Esophagus muscularis mucosa (tissue), 4 donors: ENCODE measurements around the gene NYAP2. TPM values are rescaled to one million over a fixed set of nuclear protein-coding genes. Genes with fewer than 3 reads are reported as not detected.

Experiments used
- DNase-seq: peaks from one replicate; pipeline ENCODE4 v3.0.0-alpha.2; 2017; ENCODE audit errors: extremely low spot score
- H3K27ac ChIP-seq, 4 donors: fragments of 200-600 bp; sonication (generic); replicated peaks in 1 of 4; 1 replicate in 3 of 4; 2 replicates in 1 of 4; pipeline ENCODE4 v1.5.1; 2016 to 2019; ENCODE audit warnings: mild to moderate bottlenecking in 1 of 4
- H3K27me3 ChIP-seq, 4 donors: fragments of 200-600 bp; sonication (generic); one replicate each; pipeline versions ENCODE4 v1.5.1 to v1.6.0; 2016 to 2019
- H3K36me3 ChIP-seq, 4 donors: fragments of 200-600 bp; sonication (generic); one replicate each; pipeline ENCODE4 v1.5.1; 2016 to 2019
- H3K4me1 ChIP-seq, 4 donors: fragments of 200-600 bp; sonication (generic); one replicate each; pipeline ENCODE4 v1.5.1; 2016 to 2019
- H3K4me3 ChIP-seq, 4 donors: fragments of 200-600 bp; sonication (generic); 1 replicate in 2 of 4; 2 replicates in 2 of 4; pipeline ENCODE4 v1.5.1; 2016 to 2019; ENCODE audit warnings: mild to moderate bottlenecking in 4 of 4, moderate library complexity in 1 of 4
- H3K9me3 ChIP-seq, 4 donors: fragments of 200-600 bp; sonication (generic); 1 replicate in 3 of 4; 2 replicates in 1 of 4; pipeline ENCODE4 v1.5.1; 2016 to 2019
- CTCF ChIP-seq, 3 experiments: fragments of 200-600 bp in 2 of 3; fragments of 450-650 bp in 1 of 3; sonication (generic) in 2 of 3; IDR thresholded peaks; one replicate each; pipeline ENCODE4 v1.5.1; 2017 to 2019; ENCODE audit warnings: antibody characterized with exemption in 3 of 3, mild to moderate bottlenecking in 2 of 3, moderate library complexity in 1 of 3
- EP300 ChIP-seq: sonication (generic); formaldehyde crosslinking; IDR thresholded peaks from one replicate; pipeline ENCODE4 v1.6.1; 2017; ENCODE audit warnings: antibody characterized with exemption
- POLR2A ChIP-seq: fragments of 450-650 bp; IDR thresholded peaks from one replicate; pipeline ENCODE4 v1.6.1; 2017; ENCODE audit warnings: antibody characterized with exemption, moderate library complexity, mild to moderate bottlenecking, low read depth
- POLR2AphosphoS5 ChIP-seq, 2 donors: sonication (generic); formaldehyde crosslinking; IDR thresholded peaks; one replicate each; pipeline ENCODE4 v1.6.1; 2017; ENCODE audit warnings: antibody characterized with exemption in 2 of 2
- WGBS: methylation state at CpG from one replicate; pipeline ENCODE4 v1.1.5; 2018; 5-methylcytosine and 5-hydroxymethylcytosine counted together
- intact Hi-C: fragments of 100-400 bp; cut with DNase I; formaldehyde crosslinking; loops from one replicate; pipeline ENCODE4 v1.15.1; 2023
- total RNA-seq, 4 donors: library from RNA; depleted of rRNA; stranded (reverse); fragments of >200 nt; gene quantifications; one replicate each; pipeline versions ENCODE4 v1.1.0 to v1.2.1, GENCODE V29; 2016

Gene NYAP2
- total RNA-seq, result under 1 TPM in 3 of 4 donors, not detected in 1; under 0.01 to 0.26 (median 0.17) TPM

- Histone ChIP-seq H3K9me3 (no peaks in the 10 kb centered on the region), H3K27me3 (no peaks in the 10 kb centered on the region), H3K4me1 (no peaks in the 10 kb centered on the region), H3K27ac (no peak within 1 kb of the TSS), H3K36me3 (no peaks in the 10 kb centered on the region), H3K4me3 (no peak within 1 kb of the TSS)
- 48% methylated on average over 5 of the region's 5 CpGs for WGBS
- TF ChIP-seq POLR2AphosphoS5 (IDR thresholded peaks at IDR 0.05), result no peak
- no peak for TF ChIP-seq CTCF (IDR thresholded peaks at IDR 0.05)
- TF ChIP-seq EP300, result no peak
- TF ChIP-seq POLR2A, result no peak
- no peak for DNase-seq
- intact Hi-C loops, result no loop called here
These were observed at the start of gene NYAP2 for GRCh38 chr2:225399504-225399903. Gene NYAP2, plus strand, starts transcription at chr2:225399710. Its CDS starts 9,171 bp downstream, at chr2:225408881.

- H3K4me3 ChIP-seq, result no peak overlapping the region
- intact Hi-C loops, result no loop called here
- no peak for TF ChIP-seq CTCF (IDR thresholded peaks at IDR 0.05)
- TF ChIP-seq EP300, result no peak
- TF ChIP-seq POLR2AphosphoS5 (IDR thresholded peaks at IDR 0.05), result no peak
- no peak for TF ChIP-seq POLR2A
- H3K4me1 ChIP-seq, result no peaks in the 10 kb centered on the region
- H3K27ac ChIP-seq, result no peak overlapping the region
- H3K27me3 ChIP-seq, result no peaks in the 10 kb centered on the region
- H3K36me3 ChIP-seq, result no peaks in the 10 kb centered on the region
- no peak for DNase-seq
- 71% methylated on average over 1 of the region's 1 CpG for WGBS
- no peaks in the 10 kb centered on the region for H3K9me3 ChIP-seq
These were observed 45.9 kb upstream of the NYAP2 start for GRCh38 chr2:225353579-225354085.

- DNase-seq, result no peak
- H3K36me3 ChIP-seq, result no peaks in the 10 kb centered on the region
- WGBS, result 11% methylated on average over 3 of the region's 3 CpGs
These were observed 45.2 kb upstream of the NYAP2 start for GRCh38 chr2:225354281-225354774.

GRCh38 chr2:225355788-225356187 is 43.7 kb upstream of the NYAP2 start:
- WGBS, result 69% methylated on average over 3 of the region's 3 CpGs
- TF ChIP-seq POLR2A (no peak), POLR2AphosphoS5 (IDR thresholded peaks at IDR 0.05) (no peak), EP300 (no peak), CTCF (IDR thresholded peaks at IDR 0.05) (no peak)
- Histone ChIP-seq H3K27me3 (no peaks in the 10 kb centered on the region), H3K9me3 (no peaks in the 10 kb centered on the region), H3K27ac (no peak overlapping the region), H3K4me3 (no peak overlapping the region), H3K4me1 (no peaks in the 10 kb centered on the region), H3K36me3 (no peaks in the 10 kb centered on the region)
- intact Hi-C loops, result no loop called here
- no peak for DNase-seq

More at GRCh38 chr2:225354281-225354774, 45.2 kb upstream of the NYAP2 start:
- intact Hi-C loops, result no loop called here
- Histone ChIP-seq H3K9me3 (no peaks in the 10 kb centered on the region), H3K27me3 (no peaks in the 10 kb centered on the region), H3K4me1 (no peaks in the 10 kb centered on the region), H3K27ac (no peak overlapping the region), H3K4me3 (no peak overlapping the region)
- no peak for TF ChIP-seq CTCF (IDR thresholded peaks at IDR 0.05)
- TF ChIP-seq EP300, result no peak
- no peak for TF ChIP-seq POLR2AphosphoS5 (IDR thresholded peaks at IDR 0.05)
- no peak for TF ChIP-seq POLR2A

GRCh38 chr2:225366731-225367130 is 32.8 kb upstream of the NYAP2 start:
- no peaks in the 10 kb centered on the region for H3K27me3 ChIP-seq
- TF ChIP-seq POLR2A (no peak), EP300 (no peak), CTCF (IDR thresholded peaks at IDR 0.05) (no peak), POLR2AphosphoS5 (IDR thresholded peaks at IDR 0.05) (no peak)
- H3K36me3 ChIP-seq, result no peaks in the 10 kb centered on the region
- no peak overlapping the region for H3K4me3 ChIP-seq
- DNase-seq, result no peak
- no peaks in the 10 kb centered on the region for H3K4me1 ChIP-seq
- H3K27ac ChIP-seq, result no peak overlapping the region
- intact Hi-C loops, result no loop called here
- H3K9me3 ChIP-seq, result no peaks in the 10 kb centered on the region
